H54 (cell line): ENCODE measurements around the gene TEX44.
"Not testable (repeated sequence)": the region's sequence is repeated elsewhere in the genome, so short reads cannot be mapped to it uniquely, and the experiment has no call there.

Source experiments
- DNase-seq: peaks from one replicate; pipeline ENCODE4 v3.0.0; 2011; ENCODE audit warnings: low spot score, mixed read lengths; ENCODE audit not compliant: insufficient read length
- FAIRE-seq: peaks from 3 replicates; lab custom pipeline; 2011; peaks lifted over from hg19 to GRCh38; lab: Jason Lieb, UNC
- POLR2A ChIP-seq: IDR thresholded peaks from 2 replicates; pipeline ENCODE4 v1.6.1; 2011; ENCODE audit warnings: low read depth, mild to moderate bottlenecking, low read length

The TEX44 gene

GRCh38 chr2:231581328-231581727 lies 11.3 kb upstream of the TEX44 start:
- FAIRE-seq = no peak
- DNase-seq = no peak
- TF ChIP-seq POLR2A = no peak

- TF ChIP-seq POLR2A = no peak
- FAIRE-seq (no peak), DNase-seq (no peak)
These were observed 8.7 kb upstream of the TEX44 start for GRCh38 chr2:231583982-231584381.

- not testable (repeated sequence) for DNase-seq, FAIRE-seq
These were observed 4.9 kb upstream of the TEX44 start for GRCh38 chr2:231587744-231588143.

GRCh38 chr2:231589656-231590055 lies 3.0 kb upstream of the TEX44 start:
- TF ChIP-seq POLR2A = no peak
- no peak for FAIRE-seq

GRCh38 chr2:231590614-231591013 lies 2.0 kb upstream of the TEX44 start:
- FAIRE-seq (no peak), DNase-seq (no peak)
- TF ChIP-seq POLR2A = no peak

More at GRCh38 chr2:231589656-231590055, 3.0 kb upstream of the TEX44 start:
- DNase-seq = no peak

GRCh38 chr2:231593666-231594065 lies 1.0 kb downstream of the TEX44 start:
- FAIRE-seq = no peak
- TF ChIP-seq POLR2A = no peak
- no peak for DNase-seq

- no peak for FAIRE-seq
- no peak for TF ChIP-seq POLR2A
These were observed 4.4 kb downstream of the TEX44 start for GRCh38 chr2:231597014-231597611.

GRCh38 chr2:231597627-231598026 lies 5.0 kb downstream of the TEX44 start:
- FAIRE-seq (no peak), DNase-seq (no peak)
- TF ChIP-seq POLR2A = no peak

More at GRCh38 chr2:231597014-231597611, 4.4 kb downstream of the TEX44 start:
- DNase-seq = no peak

- TF ChIP-seq POLR2A = no peak
- no peak for FAIRE-seq
- no peak for DNase-seq
These were observed 8.1 kb downstream of the TEX44 start for GRCh38 chr2:231600619-231601355.

- no peak for FAIRE-seq
- no peak for TF ChIP-seq POLR2A
- DNase-seq = peak; percentile 88
These were observed 8.9 kb downstream of the TEX44 start for GRCh38 chr2:231601356-231602229.

GRCh38 chr2:231602859-231603467 lies 10.3 kb downstream of the TEX44 start:
- FAIRE-seq (no peak), DNase-seq (no peak)
- TF ChIP-seq POLR2A = no peak

- FAIRE-seq (no peak), DNase-seq (peak; percentile 63)
These were observed 11.5 kb downstream of the TEX44 start for GRCh38 chr2:231604101-231604684.

More at GRCh38 chr2:231604101-231604684, 11.5 kb downstream of the TEX44 start:
- peak; percentile 47; the same call in 1 of the 2 replicates for TF ChIP-seq POLR2A
